Stimulated activated CD4-positive, alpha-beta T cell treated with anti-CD3 and anti-CD28 coated beads, TNF-alpha, amount 100 ng/mL, for 1 hour (primary cell): ENCODE measurements around the gene ERICH4.
A peak's percentile ranks its signal among the peaks of the same experiment; 100 is the strongest.
"Not testable (repeated sequence)": the region's sequence is repeated elsewhere in the genome, so short reads cannot be mapped to it uniquely, and the experiment has no call there.

ENCODE experiments used
- DNase-seq, 3 donors: peaks; one replicate each; pipeline ENCODE4 v3.0.0-alpha.2; 2020; ENCODE audit warnings: low read depth in 3 of 3, low spot score in 1 of 3

ERICH4 gene

GRCh38 chr19:41434450-41434849 is 8.5 kb upstream of the ERICH4 start:
- no peak for DNase-seq

DNA sequence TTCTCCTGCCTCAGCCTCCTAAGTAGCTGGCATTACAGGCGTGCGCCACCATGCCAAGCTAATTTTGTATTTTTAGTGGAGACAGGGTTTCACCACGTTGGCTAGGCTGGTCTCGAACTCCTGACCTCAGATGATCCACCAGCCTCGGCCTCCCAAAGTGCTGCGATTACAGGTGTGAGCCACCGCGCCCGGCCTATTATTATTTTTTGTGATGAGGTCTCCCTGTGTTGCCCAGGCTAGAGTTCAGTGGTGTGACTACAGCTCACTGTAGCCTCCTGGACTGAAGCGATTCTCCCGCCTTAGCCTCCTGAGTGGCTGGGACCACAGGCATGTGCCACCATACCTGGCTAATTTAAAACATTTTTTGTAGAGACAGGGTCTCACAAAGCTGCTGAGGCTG is 7.6 kb upstream of the ERICH4 start:
- not testable (repeated sequence) for DNase-seq

- DNase-seq: no peak
These were observed 6.9 kb upstream of the ERICH4 start for GRCh38 chr19:41435936-41436673.

DNA sequence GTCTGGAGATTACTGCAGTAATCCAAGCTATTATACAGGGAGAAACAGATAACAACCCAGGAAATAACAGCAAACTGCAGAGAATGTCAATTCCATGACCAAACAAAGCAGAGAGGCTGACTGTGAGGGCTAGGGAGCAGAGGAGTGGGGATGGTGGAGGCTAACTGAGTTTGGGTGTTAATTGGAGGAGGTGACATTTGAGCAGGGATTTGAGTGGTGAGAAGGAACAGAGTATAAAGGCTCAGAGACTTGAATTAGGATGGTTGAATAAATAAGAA is 6.3 kb upstream of the ERICH4 start:
- no peak for DNase-seq

DNA sequence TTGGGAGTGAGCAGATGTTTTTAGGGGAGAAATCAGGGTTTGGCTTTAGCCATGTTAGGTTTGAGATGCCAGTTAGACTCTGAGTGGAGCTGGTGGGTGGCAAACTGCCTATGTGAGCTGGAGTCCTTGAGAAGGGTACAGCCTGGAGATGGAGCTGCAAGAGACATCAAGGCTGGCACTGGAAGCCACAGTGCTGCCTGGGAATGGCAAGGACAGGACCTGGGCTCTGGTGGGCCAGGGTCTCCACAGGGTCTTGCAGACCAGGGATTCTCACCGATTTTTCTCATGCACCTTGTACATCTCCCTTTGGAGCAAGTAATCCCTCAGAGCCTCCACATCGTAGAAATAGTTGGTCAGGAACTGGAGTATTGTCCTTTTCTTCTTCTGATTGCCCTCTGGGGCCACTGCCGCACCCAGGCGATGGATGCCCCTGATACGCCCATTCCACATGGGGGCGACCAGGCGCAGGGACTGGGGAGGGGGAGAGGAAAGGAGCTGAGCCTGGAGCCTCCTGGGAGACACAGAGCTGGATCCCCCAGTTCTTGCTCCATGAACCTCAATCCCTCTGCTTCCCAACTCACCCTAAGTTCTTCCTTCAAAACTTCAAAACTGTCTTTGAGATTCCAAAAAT is 4.9 kb upstream of the ERICH4 start:
- DNase-seq: no peak

- DNase-seq: peak; percentile 80 to 85 (median 83)
These were observed 3.3 kb upstream of the ERICH4 start, which contains the start of gene DMAC2 for GRCh38 chr19:41439441-41440222. DMAC2 (minus strand) TSS chr19:41439912; CDS start chr19:41439899, 13 bp downstream.

DNA sequence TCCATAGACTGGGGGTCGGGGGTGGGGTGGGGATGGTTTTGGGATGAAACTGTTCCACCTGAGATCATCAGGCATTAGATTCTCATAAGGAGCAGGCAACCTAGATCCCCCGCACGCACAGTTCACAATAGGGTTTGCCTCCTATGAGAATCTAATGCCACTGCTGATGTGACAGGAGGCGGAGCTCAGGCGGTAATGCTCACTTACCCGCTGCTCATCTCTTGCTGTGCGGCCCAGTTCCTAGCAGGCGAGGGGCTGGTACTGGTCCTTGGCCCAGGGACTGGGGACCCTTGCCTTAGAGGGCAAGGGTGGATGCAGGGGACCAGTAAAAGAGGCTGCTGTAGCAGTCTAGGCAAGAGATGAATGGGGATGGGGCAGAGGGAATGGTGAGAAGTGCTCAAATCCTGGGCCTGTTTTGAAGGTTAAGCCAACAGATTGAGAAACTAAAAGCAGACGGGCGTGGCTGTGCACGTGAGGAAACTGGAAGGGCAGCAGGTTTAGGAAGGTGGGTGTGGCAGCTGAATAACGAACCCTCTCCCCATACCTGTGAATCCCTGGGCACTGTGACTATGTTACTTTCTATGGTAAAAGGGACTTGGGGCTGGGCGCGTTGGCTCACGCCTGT is 1.5 kb upstream of the ERICH4 start:
- DNase-seq: no peak

- no peak for DNase-seq
These were observed 978 bp downstream of the ERICH4 start for GRCh38 chr19:41443813-41444455.

DNA sequence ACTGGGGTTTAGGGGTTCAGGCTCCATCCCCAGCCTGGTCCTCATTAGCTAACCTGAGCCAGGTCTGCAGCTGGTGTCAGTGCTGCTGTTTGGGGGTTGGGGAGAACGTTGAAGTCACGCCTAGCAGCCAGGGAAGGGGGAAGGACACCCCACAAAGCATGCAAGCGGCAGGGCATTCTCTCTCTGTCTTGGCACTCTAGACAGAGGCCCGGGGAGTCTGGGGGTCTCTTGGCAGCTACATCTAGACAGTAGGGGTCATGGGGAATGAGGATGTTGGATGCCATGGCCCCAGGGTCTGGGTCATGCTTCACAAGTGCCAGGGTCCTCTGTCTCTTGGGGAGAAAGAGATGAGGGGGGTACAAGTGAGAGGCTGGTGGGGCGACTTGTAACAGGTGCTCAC is 2.6 kb downstream of the ERICH4 start:
- no peak for DNase-seq

DNA sequence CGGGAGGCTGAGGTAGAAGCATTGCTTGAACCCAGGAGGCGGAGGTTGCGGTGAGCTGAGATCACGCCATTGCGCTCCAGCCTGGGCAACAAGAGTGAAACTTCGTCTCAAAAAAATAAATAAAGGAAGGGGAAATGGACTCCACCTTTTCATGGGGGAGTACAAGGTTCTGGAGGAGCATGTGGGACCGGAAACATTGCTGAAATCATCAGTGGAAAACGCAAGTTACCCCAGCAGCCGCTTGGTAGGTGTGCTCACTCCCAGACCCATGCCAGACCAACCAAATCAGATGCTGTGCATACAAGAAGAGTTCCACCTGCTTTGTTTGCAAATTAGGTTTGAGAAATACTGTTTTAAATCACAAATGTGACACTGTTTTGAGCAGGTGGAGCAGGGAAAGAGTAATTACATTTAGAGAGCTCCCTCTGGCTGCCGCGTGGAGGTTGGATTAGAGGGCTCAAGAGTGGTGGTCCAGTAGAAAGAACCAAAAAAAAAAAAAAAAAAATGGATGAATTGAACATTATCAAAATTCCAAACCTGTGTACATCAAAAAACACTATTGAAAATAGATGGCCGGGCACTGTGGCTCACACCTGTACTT is 4.9 kb downstream of the ERICH4 start:
- DNase-seq: no peak

DNA sequence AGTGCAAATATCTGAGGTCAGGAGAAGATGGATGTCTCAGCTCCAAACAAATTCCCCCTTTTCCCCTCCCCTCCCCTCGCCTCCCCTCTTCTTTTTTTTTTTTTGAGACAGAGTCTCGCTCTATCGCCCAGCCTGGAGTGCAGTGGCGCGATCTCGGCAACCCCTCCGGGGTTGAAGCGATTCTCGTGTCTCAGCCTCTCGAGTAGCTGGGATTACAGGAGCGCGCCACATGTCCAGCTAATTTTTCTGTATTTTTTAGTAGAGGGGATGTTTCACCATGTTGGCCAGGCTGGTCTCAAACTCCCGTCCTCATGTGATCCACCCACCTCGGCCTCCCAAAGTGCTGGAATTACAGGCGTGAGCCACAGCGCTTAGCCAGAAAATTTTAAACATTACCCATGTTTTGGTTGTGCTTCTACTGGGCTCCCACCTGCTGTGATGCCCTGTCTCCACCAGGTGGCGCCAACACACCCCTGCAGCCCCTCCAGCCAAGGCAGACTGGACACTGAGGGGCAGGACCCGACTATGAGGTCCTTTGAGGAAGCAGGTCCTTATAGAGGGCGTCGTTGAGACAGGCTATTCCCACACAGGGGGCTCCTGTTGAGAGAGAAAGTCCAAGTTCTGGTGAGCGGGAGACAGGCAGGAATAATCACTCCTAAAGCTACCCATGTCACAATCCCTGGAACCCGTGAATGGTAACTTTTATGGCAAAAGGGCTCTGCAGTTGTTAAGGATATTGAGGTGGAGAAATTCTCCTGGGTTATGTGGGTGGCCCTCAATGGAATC is 6.3 kb downstream of the ERICH4 start:
- peak; percentile 47 to 61 (median 52) for DNase-seq

- no peak for DNase-seq
These were observed 6.9 kb downstream of the ERICH4 start for GRCh38 chr19:41449865-41450178.

GRCh38 chr19:41452584-41453275 is 9.8 kb downstream of the ERICH4 start:
- no peak for DNase-seq

GRCh38 chr19:41455936-41456335 is 13.0 kb downstream of the ERICH4 start:
- DNase-seq: no peak

GRCh38 chr19:41456342-41456918 is 13.5 kb downstream of the ERICH4 start:
- DNase-seq: no peak

- no peak for DNase-seq
These were observed 14.3 kb downstream of the ERICH4 start for GRCh38 chr19:41457241-41457640.

GRCh38 chr19:41462497-41462896 is 19.5 kb downstream of the ERICH4 start:
- DNase-seq: no peak

DNA sequence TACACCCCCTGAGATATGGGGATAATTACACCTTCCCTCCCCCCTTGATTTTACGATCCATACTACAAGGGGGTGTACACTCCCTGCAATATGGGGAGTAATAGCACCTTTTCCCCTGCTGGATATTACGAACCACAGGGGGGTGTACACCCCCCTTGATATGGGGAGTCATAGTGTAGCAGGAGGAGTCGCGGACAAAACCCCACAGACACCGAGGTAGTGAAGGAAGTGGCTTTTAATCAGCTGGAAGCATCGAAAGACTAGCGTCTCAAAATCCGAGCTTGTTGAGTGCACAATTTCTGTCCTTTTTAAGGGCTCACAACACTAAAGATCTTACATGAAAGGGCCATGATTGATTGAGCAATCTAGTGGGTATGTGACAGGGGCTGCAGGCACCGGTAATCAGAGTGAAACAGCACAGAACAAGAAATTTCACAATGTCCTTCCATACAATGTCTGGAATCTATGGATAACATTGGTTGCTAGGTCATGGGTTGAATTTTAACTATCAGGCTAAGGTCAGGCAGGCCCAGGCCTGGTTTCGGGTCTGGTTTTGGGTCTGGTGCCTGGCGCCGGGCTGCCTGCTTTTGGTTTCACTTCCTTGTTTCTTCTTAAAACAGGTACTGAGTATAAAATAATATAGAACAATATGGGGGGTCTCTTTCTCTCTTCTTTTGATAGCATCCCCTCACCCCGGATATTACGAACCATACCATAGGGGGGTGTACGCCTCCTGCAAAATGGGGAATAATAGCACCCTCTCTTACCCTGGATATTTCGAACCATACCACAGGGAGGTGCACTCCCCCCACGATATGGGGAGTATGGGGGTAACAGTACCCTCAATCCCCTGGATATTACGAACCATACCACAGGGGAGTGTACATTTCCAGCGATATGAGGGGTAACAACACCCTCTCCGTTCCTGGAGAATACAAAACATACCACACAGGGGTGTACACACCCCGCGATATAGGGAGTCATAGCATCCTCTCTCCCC is 20.6 kb downstream of the ERICH4 start:
- not testable (repeated sequence) for DNase-seq
